ENCODE data around the gene MARCHF3.
"Not testable (repeated sequence)": the region's sequence is repeated elsewhere in the genome, so short reads cannot be mapped to it uniquely, and the experiment has no call there.

Gene MARCHF3

GRCh38 chr5:127011153-127011552, 19.2 kb downstream of the MARCHF3 start:
- DNase-seq: no peak

GRCh38 chr5:127010362-127010761, 20.0 kb downstream of the MARCHF3 start:
- DNase-seq: no peak

GRCh38 chr5:127009784-127010183, 20.6 kb downstream of the MARCHF3 start:
- DNase-seq: no peak

GRCh38 chr5:127008300-127008975, 21.9 kb downstream of the MARCHF3 start:
- DNase-seq: no peak

- DNase-seq: no peak
Observed at GRCh38 chr5:127007522-127007921, 22.8 kb downstream of the MARCHF3 start.

- DNase-seq: no peak
Observed at GRCh38 chr5:127006744-127007143, 23.6 kb downstream of the MARCHF3 start.

- DNase-seq: not testable (repeated sequence)
Observed at GRCh38 chr5:127005282-127005681, 25.1 kb downstream of the MARCHF3 start.

GRCh38 chr5:127004721-127005120, 25.6 kb downstream of the MARCHF3 start:
- DNase-seq: no peak

GRCh38 chr5:127003798-127004495, 26.4 kb downstream of the MARCHF3 start:
- DNase-seq: no peak

- DNase-seq: no peak
Observed at GRCh38 chr5:127002390-127002789, 28.0 kb downstream of the MARCHF3 start.

GRCh38 chr5:127001621-127002296, 28.6 kb downstream of the MARCHF3 start:
- no peak for DNase-seq

- DNase-seq: no peak
Observed at GRCh38 chr5:126998895-126999570, 31.3 kb downstream of the MARCHF3 start.

GRCh38 chr5:126998201-126998631, 32.1 kb downstream of the MARCHF3 start:
- no peak for DNase-seq

GRCh38 chr5:126995689-126996088, 34.7 kb downstream of the MARCHF3 start:
- DNase-seq: no peak

GRCh38 chr5:126995039-126995438, 35.3 kb downstream of the MARCHF3 start:
- DNase-seq: no peak

GRCh38 chr5:126994485-126994884, 35.9 kb downstream of the MARCHF3 start:
- DNase-seq: no peak

GRCh38 chr5:126988021-126988569, 42.3 kb downstream of the MARCHF3 start:
- no peak for DNase-seq

GRCh38 chr5:126987271-126987899, 43.0 kb downstream of the MARCHF3 start:
- DNase-seq: no peak

GRCh38 chr5:126984632-126985031, 45.7 kb downstream of the MARCHF3 start:
- no peak for DNase-seq

- no peak for DNase-seq
Observed at GRCh38 chr5:126983874-126984266, 46.5 kb downstream of the MARCHF3 start.

GRCh38 chr5:126982926-126983873, 47.2 kb downstream of the MARCHF3 start:
- DNase-seq: no peak
